Femur (tissue), 1 donor: ENCODE data around the gene MDN1.
"Not testable (repeated sequence)": the region's sequence is repeated elsewhere in the genome, so short reads cannot be mapped to it uniquely, and the experiment has no call there.

Experiments used
- DNase-seq: peaks from one replicate; pipeline ENCODE4 v3.0.0-alpha.2; 2017

MDN1 gene

DNA sequence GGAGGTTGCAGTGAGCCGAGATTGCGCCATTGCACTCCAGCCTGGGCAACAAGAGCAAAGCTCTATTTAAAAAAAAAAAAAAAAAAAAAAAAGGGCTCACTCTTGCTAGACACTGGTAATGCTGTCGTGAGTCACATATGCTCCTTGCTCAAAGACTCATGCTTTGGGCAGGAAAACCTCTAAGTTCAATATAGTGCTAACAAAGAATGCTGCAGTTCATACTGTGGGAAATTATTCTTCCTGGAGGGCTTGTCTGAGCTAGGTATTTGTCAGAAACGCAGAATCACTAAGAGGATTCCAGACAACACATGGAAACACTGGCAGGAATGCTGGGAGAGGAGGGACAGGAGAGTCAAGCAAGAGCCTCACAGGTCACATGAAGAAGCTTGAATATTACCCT lies 178.8 kb downstream of the MDN1 start:
- no peak for DNase-seq

DNA sequence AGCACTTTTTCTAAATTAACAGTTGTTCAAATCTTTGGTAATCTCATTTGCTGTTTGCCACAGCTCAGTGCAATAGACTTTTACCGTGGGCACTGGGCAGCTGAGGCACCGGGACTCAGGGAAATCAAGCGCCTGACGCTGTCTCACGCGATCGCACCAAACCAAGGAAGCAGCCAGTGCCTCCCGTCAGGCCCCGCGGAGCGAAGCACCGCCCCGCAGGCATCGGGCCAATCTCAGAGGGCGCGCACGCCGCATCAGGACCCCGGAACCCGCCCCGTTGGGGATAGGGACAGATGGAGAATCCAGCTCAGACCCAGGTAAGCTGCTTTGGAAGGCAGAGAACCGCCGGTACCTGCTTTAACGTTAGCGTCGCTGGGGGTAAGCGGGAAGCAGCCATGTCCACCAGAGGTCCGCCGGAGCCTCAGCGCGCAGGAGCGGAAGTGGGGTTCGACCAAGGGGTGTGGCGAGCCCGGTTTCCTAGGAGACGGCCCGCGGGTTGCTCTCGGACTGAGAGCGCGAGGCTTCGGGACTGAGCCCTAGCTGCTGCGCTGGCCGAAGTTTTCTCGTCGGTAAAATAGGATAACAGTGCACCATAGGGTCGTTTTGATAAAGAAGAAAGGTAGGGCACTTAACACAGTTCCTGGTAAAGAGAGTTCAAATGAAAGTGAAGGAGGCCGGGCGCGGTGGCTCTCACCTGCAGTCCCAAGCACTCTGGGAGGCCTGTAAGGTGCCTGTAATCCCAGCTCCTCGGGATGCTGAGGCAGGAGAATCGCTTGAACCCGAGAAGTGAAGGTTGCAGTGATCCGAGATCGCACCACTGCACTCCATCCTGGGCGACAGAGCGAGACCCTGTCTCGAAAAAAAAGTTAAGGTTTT lies 181.0 kb downstream of the MDN1 start, which contains the start of gene LYRM2:
Gene LYRM2 (minus strand): TSS at position 428 of the 876 bp plus-strand sequence. CDS start 31 bp downstream, at position 397.
- DNase-seq, result peak; percentile 97

DNA sequence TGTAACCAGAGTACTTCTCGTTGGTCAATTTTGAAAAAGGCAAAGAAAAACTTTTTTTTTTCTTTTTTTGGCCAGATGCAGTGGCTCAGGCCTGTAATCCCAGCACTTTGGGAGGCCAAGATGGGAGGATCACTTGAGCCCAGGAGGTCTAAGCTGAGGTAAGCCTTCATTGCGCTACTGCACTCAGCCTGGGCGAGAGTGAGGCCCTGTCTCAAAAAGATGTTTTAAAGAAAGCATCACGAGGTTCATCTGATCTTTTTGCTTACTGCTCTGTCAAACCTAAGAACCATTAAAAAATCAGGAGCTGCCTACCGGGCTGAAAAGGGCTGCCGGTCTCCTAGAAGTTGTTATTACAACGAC lies 181.7 kb downstream of the MDN1 start:
- no peak for DNase-seq

DNA sequence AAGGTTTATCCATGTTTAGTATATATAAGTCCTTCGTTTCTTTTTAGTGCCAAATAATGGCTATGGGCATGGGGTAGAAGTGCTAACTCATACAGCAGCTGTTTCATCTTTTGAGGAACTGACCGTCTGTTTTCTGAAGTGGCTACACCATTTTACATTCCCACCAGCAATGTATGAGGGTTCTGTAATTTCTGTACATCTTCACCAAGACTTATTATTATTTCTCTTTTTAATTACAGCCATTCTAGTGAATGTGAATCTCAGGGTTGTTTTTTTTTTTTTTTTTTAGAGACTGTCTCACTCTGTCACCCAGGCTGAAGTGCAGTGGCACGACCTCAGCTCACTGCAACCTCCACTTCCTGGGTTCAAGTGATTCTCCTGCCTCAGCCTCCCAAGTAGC lies 183.2 kb downstream of the MDN1 start:
- DNase-seq, result not testable (repeated sequence)

DNA sequence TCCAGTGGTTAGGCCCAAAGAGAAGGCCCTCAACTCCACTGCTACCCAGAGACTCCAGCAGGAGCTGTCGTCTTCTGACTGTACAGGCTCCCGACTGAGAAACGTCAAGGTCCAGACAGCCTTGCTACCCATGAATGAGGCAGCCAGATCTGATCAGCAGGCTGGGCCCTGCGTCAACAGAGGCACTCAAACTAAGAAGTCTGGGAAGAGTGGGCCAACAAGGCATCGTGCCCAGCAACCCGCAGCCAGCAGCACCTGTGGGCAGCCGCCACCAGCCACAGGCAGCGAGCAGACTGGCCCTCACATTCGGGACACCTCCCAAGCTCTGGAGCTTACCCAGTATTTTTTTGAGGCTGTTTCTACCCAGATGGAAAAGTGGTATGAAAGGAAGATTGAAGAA lies 189.1 kb downstream of the MDN1 start:
- no peak for DNase-seq

DNA sequence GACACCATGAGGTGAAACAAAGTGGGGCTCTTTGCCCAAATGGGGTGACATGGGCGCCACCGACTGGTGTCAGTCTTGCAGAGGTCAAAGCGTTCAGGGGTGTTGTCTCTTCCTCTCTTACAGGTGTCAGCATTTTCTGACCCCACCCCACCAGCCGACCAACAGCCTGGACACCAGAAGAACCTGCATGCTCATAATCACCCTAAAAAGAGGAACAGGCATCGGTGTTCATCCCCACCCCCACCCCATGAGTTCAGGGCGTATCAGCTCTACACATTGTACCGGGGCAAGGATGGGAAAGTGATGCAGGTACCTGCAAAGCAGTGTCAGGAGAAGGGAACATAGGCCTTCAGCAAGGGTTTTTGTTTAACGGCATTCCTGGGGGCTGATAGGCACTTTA lies 195.8 kb downstream of the MDN1 start:
- no peak for DNase-seq

DNA sequence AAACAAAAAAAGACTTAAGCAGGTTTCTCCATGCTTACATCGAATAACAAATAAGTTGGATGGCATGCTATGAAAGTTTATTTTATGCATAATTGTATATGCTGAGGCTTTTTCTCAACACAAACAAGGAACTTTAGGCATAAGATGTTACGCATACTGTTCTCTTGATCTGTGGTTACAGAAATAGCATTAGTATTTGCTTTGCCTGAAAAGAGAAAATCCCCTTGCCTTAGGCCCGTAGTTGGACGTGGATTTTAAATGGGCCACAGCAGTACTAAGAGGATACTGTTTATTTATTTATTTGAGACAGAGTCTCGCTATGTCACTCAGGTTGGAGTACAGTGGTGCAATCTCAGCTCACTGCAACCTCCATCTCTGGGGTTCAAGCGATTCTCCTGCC lies 200.0 kb downstream of the MDN1 start:
- no peak for DNase-seq

DNA sequence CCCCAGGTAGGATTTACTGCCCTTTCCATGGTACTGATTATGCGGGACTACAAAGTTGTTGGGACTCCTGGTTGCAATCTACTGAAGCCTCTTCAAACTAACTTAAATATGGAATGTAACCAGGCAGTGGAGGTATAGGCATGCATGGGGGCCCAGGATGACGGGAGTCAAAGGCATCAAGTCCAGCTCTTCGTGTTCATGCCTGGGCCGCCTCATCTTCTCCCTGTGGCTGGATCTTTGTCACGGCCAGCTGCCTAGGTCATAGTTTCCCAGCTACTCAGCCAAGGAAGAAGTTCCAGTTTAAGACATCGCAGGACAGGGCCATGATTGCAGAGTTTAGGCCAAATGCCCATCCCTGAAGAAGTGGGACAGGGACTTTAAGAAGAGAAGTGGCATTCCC lies 201.6 kb downstream of the MDN1 start:
- no peak for DNase-seq

DNA sequence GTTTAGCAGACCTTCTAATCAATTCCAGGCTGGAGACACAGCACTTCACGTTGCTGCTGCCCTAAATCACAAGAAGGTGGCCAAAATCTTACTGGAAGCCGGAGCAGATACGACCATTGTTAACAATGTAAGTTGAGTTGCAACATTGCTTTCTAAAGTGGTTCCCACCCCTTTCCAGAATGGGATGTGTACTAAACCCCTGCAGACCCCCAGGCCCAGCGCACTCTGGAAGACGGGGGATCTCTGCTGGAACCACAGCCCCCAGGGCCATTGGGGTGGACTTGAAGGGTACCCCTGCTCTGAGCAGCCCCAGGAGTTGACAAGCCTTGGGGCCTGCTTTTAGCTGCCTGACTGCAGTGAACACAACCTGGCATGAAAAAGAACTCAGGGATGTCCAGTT lies 203.1 kb downstream of the MDN1 start:
- DNase-seq, result no peak

DNA sequence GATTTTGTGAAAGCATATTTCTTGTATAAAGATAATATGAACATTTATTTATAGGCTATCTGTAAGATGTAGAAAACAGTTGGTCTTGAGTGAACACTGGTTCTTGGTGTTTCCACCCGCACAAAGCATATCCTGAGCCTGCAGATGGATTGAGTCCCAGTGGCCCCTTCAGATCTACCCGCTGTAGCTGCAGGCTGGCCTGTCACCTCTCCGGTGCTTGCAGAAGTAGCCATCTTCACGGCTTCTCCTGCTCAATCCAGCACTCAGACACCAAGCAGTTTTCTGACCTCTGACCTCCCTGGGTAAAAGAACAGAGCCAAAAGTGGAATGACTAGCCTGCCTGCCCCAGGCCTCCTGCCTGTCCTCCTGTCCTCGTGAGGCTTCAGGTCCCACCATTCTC lies 203.7 kb downstream of the MDN1 start:
- DNase-seq, result no peak

DNA sequence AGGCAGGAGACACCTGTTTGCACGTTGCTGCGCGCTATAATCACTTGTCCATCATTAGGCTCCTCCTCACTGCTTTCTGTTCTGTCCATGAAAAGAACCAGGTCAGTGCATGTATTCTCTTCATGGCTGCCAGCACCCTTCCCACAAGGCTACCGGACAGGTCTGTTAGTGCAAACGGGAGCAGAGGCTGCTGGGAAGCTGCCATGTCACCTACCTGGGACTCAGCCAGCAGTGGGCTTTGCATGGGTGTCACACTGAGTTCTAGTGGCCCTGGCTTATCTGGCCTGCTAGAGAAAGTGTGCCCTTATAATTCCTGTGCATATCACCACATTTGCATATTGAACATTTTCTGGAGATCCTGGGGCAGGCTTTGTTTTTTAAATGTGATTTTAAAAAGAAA lies 205.8 kb downstream of the MDN1 start:
- no peak for DNase-seq

DNA sequence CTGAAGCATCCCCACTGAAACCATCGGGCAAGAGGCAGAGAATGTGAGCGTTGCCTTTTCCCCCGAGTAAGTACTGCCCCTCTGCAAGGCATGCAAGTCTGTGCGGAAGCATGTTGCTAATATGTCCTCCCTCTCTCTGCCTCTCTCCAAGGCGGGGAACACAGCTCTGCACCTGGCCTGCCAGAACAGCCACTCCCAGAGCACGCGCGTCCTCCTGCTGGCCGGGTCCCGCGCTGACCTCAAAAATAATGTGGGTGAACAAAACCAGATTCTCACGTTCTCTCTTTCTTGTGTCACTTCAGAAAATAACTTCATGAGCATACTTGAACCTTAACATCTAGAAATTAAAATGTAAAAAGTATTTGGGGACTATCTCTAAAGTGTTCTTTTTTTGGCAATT lies 207.5 kb downstream of the MDN1 start:
- no peak for DNase-seq

DNA sequence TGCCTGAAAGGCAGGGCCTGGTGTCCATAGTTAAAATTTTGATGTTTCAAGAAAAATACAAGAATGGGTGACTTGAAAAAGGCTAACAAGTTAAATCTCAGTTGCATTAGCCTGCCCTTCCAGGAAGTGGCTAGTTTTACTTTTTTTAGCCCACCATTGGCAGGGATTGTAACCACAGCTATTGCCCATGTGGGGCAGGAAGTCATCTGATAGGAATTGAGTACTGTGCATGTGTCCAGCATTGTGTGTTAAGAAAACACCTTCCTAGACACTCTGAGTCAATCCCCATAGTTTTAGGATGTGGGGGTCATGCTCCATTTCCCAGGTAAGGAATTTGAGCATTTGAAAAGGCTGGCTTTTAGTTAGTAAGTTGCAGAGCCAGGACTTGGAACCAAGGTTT lies 207.9 kb downstream of the MDN1 start:
- DNase-seq, result no peak

DNA sequence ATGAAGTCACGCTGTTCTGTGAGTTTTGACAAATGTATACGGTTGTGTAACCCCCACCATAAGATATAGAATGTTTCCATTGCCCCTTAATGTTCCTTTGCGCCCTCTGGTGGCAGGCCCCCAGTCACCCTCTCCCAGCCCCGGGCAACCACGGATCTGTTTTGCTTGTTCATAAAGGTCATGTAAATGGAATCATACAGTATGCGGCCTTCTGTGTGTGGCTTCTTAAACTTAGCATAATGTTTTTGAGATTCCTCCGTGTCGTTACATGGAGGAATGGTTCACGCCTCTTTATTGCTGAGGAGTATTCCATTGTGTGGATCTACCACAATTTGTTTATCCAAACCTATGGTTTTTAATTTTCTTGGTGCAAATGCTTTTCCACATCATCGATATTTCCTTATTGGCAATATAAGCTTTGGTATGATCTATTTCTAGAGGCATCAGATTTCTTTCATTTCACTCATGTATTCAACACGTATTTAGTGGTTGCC lies 209.4 kb downstream of the MDN1 start:
- DNase-seq, result peak; percentile 35

DNA sequence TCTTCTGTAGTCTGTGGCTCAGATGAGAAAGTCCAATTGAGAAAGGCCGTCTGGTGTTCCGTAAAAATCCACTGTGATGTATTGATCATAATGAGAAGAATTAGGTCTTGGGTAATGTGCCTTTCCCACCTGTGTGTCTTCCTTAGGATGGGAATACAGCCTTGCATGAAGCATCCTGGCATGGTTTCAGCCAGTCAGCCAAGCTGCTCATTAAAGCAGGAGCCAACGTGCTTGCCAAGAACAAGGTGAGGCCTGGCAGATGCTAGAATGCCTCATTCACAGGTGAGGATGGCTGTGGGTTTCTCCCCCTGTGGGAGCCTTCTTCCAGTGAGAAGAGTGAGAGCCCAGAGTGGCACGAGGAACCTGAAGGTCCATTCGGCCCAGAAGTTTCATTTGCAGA lies 213.7 kb downstream of the MDN1 start:
- DNase-seq, result no peak

DNA sequence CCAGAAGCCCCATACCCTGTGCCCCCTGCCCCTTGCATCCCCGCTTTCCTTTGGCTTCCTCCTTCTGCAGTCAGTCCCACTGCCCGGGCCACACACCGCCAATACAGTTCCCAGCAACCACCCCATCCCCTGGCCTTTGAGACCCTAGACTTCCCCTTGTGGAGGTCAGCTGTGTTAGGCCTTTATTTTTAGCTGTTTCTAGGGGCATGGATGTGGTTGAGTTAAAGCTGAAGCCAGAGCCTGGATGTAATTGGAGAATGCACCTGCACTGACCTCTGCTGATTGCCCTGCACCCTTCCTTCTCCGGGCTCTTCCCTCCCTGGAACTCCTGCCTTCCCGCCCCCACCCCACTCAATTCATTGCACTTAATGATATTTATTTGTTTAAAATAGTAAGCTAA lies 214.9 kb downstream of the MDN1 start:
- no peak for DNase-seq

DNA sequence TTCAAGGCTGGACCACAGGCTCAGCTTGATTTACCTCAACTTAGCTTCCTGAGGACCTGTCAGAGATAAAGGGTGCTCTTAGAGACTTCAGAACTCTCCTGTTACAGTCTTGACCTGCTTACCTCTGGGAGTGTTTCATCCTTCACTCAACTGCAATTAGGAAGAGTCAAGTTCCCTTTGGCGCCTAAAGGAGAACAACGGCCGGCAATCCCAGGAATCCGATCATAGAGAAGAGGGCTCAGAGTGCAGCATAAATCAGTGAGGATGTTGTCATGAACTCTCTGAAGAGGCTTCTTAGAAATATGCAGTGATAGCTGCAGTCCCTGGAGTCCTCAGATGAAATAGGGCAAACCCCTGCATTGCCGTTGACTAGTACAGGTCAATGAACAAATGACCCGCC lies 217.4 kb downstream of the MDN1 start:
- DNase-seq, result no peak

DNA sequence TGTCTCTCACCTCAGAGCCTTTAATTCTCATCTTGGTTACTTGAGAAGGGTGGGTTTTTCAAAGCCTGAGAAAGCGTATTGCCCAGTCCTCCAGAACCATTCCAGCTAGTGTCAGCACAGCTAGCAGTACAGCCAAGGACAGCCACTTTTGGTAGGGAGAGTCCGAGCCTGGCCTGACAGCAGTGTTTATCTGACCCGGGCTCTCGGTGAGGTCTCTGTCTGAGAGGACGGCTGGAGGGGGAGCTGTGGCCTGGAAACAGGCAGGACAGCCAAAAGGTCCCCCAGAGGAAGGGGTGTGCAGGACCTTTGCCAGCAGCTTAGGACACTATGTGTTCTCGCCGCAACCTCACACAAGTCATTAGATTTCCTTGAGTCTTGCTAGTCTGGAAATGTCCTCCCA lies 219.9 kb downstream of the MDN1 start:
- no peak for DNase-seq

DNA sequence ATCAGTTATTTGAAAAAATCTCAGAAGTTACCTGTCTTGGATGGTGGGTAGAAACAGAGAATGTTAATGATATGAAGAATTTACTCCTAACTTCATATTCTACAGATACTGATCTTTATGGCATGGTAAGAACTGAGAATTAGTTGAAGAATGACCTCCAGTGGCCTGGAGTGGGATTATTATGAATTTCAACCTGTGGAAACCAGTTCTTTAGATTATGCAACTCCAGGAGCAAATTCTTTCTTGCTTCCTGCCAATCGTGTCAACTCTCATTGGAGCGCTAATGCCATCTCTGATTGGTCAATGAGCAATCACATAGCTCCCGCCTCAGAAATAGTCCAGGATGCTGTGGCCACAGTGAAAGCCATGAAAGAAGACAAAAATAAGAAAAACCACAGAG lies 221.6 kb downstream of the MDN1 start:
- DNase-seq, result peak; percentile 24

DNA sequence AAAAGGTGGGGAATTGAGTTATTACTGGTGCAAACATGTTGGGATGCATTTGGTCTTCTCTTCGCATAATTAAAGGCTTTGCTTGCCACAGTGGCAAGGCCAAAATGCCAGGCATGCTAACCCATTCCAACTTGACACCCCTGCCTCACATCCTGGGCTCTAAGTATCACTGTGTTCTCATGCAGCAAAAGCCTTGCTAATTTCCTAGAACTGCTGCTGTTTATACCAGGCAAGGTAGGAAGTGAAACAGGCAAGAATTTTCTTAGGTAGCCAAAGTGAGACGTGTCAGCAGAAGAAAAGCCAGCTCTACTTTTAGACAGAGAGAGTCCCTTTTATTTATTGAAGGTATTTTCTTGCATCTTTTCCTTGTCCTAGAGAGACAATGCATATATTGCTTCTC lies 222.2 kb downstream of the MDN1 start:
- DNase-seq, result no peak

DNA sequence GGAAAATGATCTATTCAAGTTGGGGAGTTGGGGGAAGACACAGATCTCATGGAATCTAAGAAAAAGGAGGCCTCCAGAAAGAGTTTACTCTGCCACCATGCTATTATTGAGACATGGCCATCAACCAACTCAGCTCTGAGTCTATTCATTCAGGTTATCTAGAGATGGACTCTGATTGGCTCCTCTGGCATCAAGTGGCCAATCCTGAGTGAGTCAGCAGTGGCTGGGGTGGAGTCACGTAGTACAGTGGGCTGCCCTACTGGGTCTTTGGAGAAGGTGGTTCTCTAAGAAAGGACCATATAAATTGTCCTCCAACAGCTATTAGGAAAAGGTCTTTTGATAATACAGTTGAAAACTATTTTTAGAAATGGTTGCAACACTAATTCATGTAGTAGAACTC lies 223.1 kb downstream of the MDN1 start:
- DNase-seq, result no peak

DNA sequence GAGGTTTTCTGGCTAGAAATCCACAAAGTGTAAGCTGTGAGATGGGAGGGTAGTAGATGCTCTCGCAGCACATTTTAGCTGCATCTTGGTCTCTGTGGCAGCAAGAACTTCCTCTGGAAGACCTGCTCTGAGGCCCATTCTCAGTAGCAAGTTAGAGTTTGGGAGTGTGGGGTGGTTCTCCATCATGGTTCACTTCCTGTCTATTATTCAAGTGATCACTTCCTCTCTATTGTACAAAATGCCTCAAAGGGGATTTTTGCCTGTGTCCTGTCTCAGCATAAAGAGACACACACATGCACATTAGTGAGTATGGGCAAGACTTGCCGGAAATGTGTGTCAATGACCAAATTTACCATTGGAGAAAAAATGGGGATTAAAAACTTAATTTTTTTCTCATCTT lies 223.5 kb downstream of the MDN1 start:
- no peak for DNase-seq
